Measurements from ENCODE around the gene GPC6. TPM values are rescaled to one million over a fixed set of nuclear protein-coding genes. Genes with fewer than 3 reads are reported as not detected.

The GPC6 gene
- polyA plus RNA-seq, 4 donors, result 0.22 to 45.0 (median 1.4) TPM

DNA sequence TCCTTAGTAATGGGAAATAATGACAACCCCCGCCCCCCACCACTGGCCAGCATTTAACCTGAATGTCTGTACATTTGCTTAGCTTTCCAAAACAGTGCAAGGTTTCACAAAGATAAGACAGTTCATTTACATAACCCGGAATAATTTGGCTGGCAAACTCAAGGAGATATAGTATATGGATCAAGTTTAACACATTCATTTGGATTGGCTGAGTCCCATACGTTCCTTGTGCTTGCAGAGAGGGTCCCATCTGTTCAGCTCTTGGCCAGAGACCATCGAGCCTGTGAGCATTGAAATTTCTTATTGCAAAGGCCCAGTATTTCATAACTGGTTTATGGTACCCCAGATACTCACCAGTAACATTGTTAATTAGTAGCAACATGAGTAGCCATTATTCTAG lies 116.5 kb downstream of the GPC6 start:
- Histone ChIP-seq H3K4me1 (ENCODE audit: control insufficient read depth in 3 of 3, insufficient read depth in 2 of 3, low read depth in 1 of 3, low read length in 2 of 3) (no peaks in the 10 kb centered on the region), H3K9me3 (ENCODE audit: control insufficient read depth in 2 of 2, insufficient read depth in 1 of 2, low read depth in 1 of 2, low read length in 1 of 2) (peaks cover 0 to 14% of the 10 kb centered on the region in 2 donors), H3K27me3 (ENCODE audit: control insufficient read depth in 3 of 3, insufficient read depth in 3 of 3, low read length in 3 of 3) (no peaks in the 10 kb centered on the region), H3K27ac (ENCODE audit: low read depth in 1 of 3, low read length in 2 of 3) (no peak overlapping the region), H3K36me3 (ENCODE audit: control insufficient read depth in 3 of 3, insufficient read depth in 2 of 3, low read depth in 1 of 3, low read length in 3 of 3) (no peaks in the 10 kb centered on the region), H3K4me3 (ENCODE audit: low read depth in 1 of 3, low read length in 3 of 3) (no peak overlapping the region)
- WGBS, 3 donors, result 62 to 75% (median 64%) methylated on average over 4 of the region's 4 CpGs
- DNase-seq (no peak), FAIRE-seq (no peak)

DNA sequence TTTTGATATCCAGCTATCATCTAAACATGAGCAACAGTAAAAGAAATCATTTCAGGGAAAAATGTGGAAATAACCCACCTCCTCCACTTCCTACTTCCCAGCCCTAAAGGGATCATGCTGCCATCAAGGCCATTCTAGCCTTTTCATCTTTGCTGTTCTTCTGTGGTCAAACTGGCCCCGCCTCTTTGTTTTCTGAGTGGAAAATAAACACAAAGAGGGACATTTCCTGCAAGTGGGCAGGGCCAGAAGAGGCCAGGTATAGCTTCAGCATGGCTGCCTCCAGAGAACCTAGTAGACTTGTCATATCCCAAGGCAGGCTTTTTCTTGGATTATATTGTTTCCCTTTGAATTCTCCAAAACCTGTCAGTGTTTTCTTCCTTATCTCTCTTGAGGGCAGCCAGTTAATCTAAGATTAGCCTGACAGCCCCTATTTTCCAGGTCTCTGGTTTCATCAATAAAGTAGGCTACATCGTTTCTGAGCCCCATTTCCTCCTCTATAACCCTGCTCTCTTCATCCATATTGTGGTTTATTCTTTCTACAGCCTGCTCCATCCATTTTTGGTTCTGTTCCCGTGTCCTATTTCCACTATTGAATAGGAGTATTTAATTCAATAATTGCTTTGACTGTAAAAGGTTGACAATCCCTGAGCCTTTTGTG lies 117.6 kb downstream of the GPC6 start:
- H3K27me3 ChIP-seq (ENCODE audit: control insufficient read depth in 3 of 3, insufficient read depth in 3 of 3, low read length in 3 of 3), result no peaks in the 10 kb centered on the region
- 36 to 71% (median 50%) methylated on average over 3 of the region's 3 CpGs for WGBS, 3 donors
- no peak overlapping the region for H3K4me3 ChIP-seq (ENCODE audit: low read depth in 1 of 3, low read length in 3 of 3)

DNA sequence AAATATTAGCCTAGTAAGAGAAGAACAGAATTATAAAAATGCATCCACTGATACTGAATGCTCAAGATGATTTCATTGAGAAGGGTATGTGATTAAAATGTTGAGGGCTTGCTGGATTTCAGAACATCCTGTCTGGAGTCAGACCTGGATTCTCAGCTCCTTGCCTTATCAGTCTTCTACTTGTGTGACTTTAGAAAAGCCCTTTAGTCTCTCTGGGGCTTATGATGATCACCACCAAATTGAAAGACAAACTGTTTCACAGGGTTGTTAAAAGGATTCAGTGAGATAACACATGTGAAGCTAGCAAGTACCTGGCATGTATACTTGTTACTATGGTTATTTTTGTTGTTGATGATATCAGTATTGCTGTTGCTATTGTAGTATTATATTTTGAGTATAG lies 118.4 kb downstream of the GPC6 start:
- no peak overlapping the region for H3K4me3 ChIP-seq (ENCODE audit: low read depth in 1 of 3, low read length in 3 of 3)
- FAIRE-seq, result no peak

More for the DNA sequence above, 117.6 kb downstream of the GPC6 start:
- DNase-seq (no peak), FAIRE-seq (no peak)
- H3K4me1 ChIP-seq (ENCODE audit: control insufficient read depth in 3 of 3, insufficient read depth in 2 of 3, low read depth in 1 of 3, low read length in 2 of 3), result no peaks in the 10 kb centered on the region
- no peak overlapping the region for H3K27ac ChIP-seq (ENCODE audit: low read depth in 1 of 3, low read length in 2 of 3)
- H3K36me3 ChIP-seq (ENCODE audit: control insufficient read depth in 3 of 3, insufficient read depth in 2 of 3, low read depth in 1 of 3, low read length in 3 of 3), result no peaks in the 10 kb centered on the region
- peaks cover 0 to 14% of the 10 kb centered on the region in 2 donors for H3K9me3 ChIP-seq (ENCODE audit: control insufficient read depth in 2 of 2, insufficient read depth in 1 of 2, low read depth in 1 of 2, low read length in 1 of 2)

DNA sequence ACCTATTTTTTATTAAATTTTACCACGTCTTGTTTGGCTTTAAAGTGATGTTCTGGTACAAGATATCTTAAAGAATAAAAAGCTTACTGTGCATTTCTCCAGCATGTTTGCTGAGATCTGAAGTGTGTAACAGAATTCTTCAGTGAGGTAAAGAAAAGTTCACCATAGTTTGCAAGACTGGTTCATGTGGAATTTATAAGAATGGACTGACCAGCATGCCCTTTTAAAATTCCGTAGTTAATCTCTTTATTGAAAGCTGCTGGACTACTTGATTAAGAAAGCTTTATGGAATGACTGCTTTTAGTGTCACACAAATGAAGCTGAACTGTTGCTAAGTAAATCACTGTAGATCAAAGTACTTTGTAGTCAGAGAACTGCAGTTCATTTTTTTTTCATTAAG lies 119.2 kb downstream of the GPC6 start:
- Histone ChIP-seq H3K4me3 (ENCODE audit: low read depth in 1 of 3, low read length in 3 of 3) (no peak overlapping the region), H3K27ac (ENCODE audit: low read depth in 1 of 3, low read length in 2 of 3) (no peak overlapping the region), H3K4me1 (ENCODE audit: control insufficient read depth in 3 of 3, insufficient read depth in 2 of 3, low read depth in 1 of 3, low read length in 2 of 3) (no peaks in the 10 kb centered on the region), H3K9me3 (ENCODE audit: control insufficient read depth in 2 of 2, insufficient read depth in 1 of 2, low read depth in 1 of 2, low read length in 1 of 2) (peaks cover 0 to 9% of the 10 kb centered on the region in 2 donors), H3K36me3 (ENCODE audit: control insufficient read depth in 3 of 3, insufficient read depth in 2 of 3, low read depth in 1 of 3, low read length in 3 of 3) (no peaks in the 10 kb centered on the region), H3K27me3 (ENCODE audit: control insufficient read depth in 3 of 3, insufficient read depth in 3 of 3, low read length in 3 of 3) (no peaks in the 10 kb centered on the region)
- FAIRE-seq, result no peak
- 42 to 63% (median 48%) methylated on average over 2 of the region's 2 CpGs for WGBS, 3 donors
- DNase-seq, result no peak

More for the DNA sequence above, 118.4 kb downstream of the GPC6 start:
- H3K36me3 ChIP-seq (ENCODE audit: control insufficient read depth in 3 of 3, insufficient read depth in 2 of 3, low read depth in 1 of 3, low read length in 3 of 3), result no peaks in the 10 kb centered on the region
- no peak overlapping the region for H3K27ac ChIP-seq (ENCODE audit: low read depth in 1 of 3, low read length in 2 of 3)
- peaks cover 0 to 14% of the 10 kb centered on the region in 2 donors for H3K9me3 ChIP-seq (ENCODE audit: control insufficient read depth in 2 of 2, insufficient read depth in 1 of 2, low read depth in 1 of 2, low read length in 1 of 2)
- no peaks in the 10 kb centered on the region for H3K27me3 ChIP-seq (ENCODE audit: control insufficient read depth in 3 of 3, insufficient read depth in 3 of 3, low read length in 3 of 3)
- no peak for DNase-seq
- no peaks in the 10 kb centered on the region for H3K4me1 ChIP-seq (ENCODE audit: control insufficient read depth in 3 of 3, insufficient read depth in 2 of 3, low read depth in 1 of 3, low read length in 2 of 3)

DNA sequence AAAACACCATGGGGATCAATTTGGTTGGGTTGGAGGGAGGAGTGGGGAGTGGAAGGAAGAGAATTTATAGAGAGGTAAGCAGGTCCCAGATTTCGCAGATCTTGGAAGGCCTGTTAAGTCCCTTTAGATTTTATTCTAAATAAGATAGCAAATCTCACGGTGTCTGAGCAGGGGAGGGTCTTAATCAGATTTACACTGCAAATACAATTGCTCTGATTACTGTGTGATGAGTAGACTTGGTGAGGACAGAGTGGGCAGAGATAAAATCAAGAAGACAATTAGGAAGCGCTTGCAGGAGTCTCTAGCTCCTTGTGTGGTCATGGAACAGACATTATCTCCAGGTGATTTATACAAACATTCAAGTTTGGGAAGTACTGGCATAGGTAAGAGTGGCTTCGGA lies 126.0 kb downstream of the GPC6 start:
- Histone ChIP-seq H3K9me3 (ENCODE audit: control insufficient read depth in 2 of 2, insufficient read depth in 1 of 2, low read depth in 1 of 2, low read length in 1 of 2) (peaks cover 0 to 3% of the 10 kb centered on the region in 2 donors), H3K36me3 (ENCODE audit: control insufficient read depth in 3 of 3, insufficient read depth in 2 of 3, low read depth in 1 of 3, low read length in 3 of 3) (no peaks in the 10 kb centered on the region), H3K4me1 (ENCODE audit: control insufficient read depth in 3 of 3, insufficient read depth in 2 of 3, low read depth in 1 of 3, low read length in 2 of 3) (peaks cover 0 to 8% (median 0%) of the 10 kb centered on the region in 3 donors), H3K27ac (ENCODE audit: low read depth in 1 of 3, low read length in 2 of 3) (no peak overlapping the region), H3K4me3 (ENCODE audit: low read depth in 1 of 3, low read length in 3 of 3) (no peak overlapping the region), H3K27me3 (ENCODE audit: control insufficient read depth in 3 of 3, insufficient read depth in 3 of 3, low read length in 3 of 3) (no peaks in the 10 kb centered on the region)
- FAIRE-seq (no peak), DNase-seq (no peak)
- WGBS, 3 donors, result 82 to 90% (median 86%) methylated on average over 4 of the region's 4 CpGs

DNA sequence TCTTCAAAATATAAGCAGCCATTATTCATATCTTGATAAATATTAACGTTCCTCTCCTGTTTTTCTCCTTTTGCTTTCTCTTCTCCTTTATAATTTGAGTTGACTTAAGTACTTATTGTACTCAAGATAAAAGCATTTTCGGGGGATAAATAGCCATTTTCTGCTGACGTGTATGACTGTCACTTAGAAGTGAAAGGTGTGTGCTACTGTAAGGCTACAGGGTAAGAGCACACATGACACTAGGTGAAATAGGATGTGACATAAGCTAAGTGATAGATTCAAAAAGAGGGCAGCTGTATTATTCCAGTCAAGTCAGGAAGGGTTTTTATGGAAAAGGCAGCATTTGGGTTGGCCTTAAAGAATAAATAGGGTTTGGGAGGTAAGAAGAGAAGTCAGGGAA lies 128.5 kb downstream of the GPC6 start:
- Histone ChIP-seq H3K4me3 (ENCODE audit: low read depth in 1 of 3, low read length in 3 of 3) (no peak overlapping the region), H3K27ac (ENCODE audit: low read depth in 1 of 3, low read length in 2 of 3) (no peak overlapping the region), H3K4me1 (ENCODE audit: control insufficient read depth in 3 of 3, insufficient read depth in 2 of 3, low read depth in 1 of 3, low read length in 2 of 3) (peaks cover 0 to 8% (median 0%) of the 10 kb centered on the region in 3 donors), H3K27me3 (ENCODE audit: control insufficient read depth in 3 of 3, insufficient read depth in 3 of 3, low read length in 3 of 3) (no peaks in the 10 kb centered on the region), H3K36me3 (ENCODE audit: control insufficient read depth in 3 of 3, insufficient read depth in 2 of 3, low read depth in 1 of 3, low read length in 3 of 3) (no peaks in the 10 kb centered on the region), H3K9me3 (ENCODE audit: control insufficient read depth in 2 of 2, insufficient read depth in 1 of 2, low read depth in 1 of 2, low read length in 1 of 2) (no peaks in the 10 kb centered on the region)
- DNase-seq (no peak), FAIRE-seq (no peak)
- 59 to 77% (median 76%) methylated on average over 3 of the region's 3 CpGs for WGBS, 3 donors

DNA sequence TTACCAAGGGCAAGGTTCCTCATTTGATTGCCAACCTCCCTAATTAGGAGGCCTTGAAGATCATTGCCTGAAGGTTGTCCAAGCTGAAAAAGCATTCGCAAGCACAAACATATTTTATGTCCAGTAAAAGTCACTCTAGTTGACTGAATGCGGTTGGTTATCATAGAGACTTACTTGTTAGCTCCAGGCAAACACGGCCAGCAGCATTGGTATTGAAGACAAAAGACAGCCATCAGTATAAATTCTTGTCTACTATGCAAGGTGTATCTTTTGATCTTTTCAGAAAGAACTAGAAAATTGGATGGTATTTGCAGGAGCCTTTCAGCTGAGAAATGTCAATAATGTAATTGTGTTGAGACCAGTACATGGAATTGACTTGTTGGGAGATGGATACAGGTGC lies 129.9 kb downstream of the GPC6 start:
- FAIRE-seq (no peak), DNase-seq (peak in 1 of 2 donors; percentile 67)
- 76 to 90% (median 77%) methylated on average over 3 of the region's 3 CpGs for WGBS, 3 donors
- H3K27ac ChIP-seq (ENCODE audit: low read depth in 1 of 3, low read length in 2 of 3), result peak overlapping the region in 1 of 3 donors; percentile 29
- H3K9me3 ChIP-seq (ENCODE audit: control insufficient read depth in 2 of 2, insufficient read depth in 1 of 2, low read depth in 1 of 2, low read length in 1 of 2), result no peaks in the 10 kb centered on the region
- no peaks in the 10 kb centered on the region for H3K36me3 ChIP-seq (ENCODE audit: control insufficient read depth in 3 of 3, insufficient read depth in 2 of 3, low read depth in 1 of 3, low read length in 3 of 3)
- H3K4me3 ChIP-seq (ENCODE audit: low read depth in 1 of 3, low read length in 3 of 3), result no peak overlapping the region
- peaks cover 0 to 8% (median 0%) of the 10 kb centered on the region in 3 donors for H3K4me1 ChIP-seq (ENCODE audit: control insufficient read depth in 3 of 3, insufficient read depth in 2 of 3, low read depth in 1 of 3, low read length in 2 of 3)
- H3K27me3 ChIP-seq (ENCODE audit: control insufficient read depth in 3 of 3, insufficient read depth in 3 of 3, low read length in 3 of 3), result no peaks in the 10 kb centered on the region

DNA sequence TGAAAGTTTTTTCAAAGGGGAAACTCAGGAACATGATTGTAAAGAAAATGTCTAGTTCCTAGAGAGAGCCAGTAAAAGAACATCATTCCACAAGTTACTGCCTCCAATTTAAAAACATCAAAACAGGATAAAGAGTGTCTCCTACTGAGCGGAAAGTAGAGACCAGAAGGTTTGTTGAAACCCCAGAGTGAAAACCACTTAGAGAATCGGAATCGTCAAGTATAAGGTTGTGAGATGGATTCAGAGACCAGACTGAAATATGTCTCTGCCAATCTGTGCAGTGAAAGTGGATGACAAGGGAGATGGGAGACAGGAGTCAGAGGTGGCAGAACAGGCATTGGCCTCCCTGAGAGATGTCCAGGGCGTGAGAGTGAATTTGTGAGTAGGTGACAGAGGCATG lies 133.4 kb downstream of the GPC6 start:
- no peak overlapping the region for H3K4me3 ChIP-seq (ENCODE audit: low read depth in 1 of 3, low read length in 3 of 3)
- no peak overlapping the region for H3K27ac ChIP-seq (ENCODE audit: low read depth in 1 of 3, low read length in 2 of 3)
- peaks cover 0 to 8% (median 0%) of the 10 kb centered on the region in 3 donors for H3K4me1 ChIP-seq (ENCODE audit: control insufficient read depth in 3 of 3, insufficient read depth in 2 of 3, low read depth in 1 of 3, low read length in 2 of 3)
- no peaks in the 10 kb centered on the region for H3K9me3 ChIP-seq (ENCODE audit: control insufficient read depth in 2 of 2, insufficient read depth in 1 of 2, low read depth in 1 of 2, low read length in 1 of 2)
- FAIRE-seq, result no peak
- no peak for DNase-seq
- H3K27me3 ChIP-seq (ENCODE audit: control insufficient read depth in 3 of 3, insufficient read depth in 3 of 3, low read length in 3 of 3), result no peaks in the 10 kb centered on the region
- H3K36me3 ChIP-seq (ENCODE audit: control insufficient read depth in 3 of 3, insufficient read depth in 2 of 3, low read depth in 1 of 3, low read length in 3 of 3), result no peaks in the 10 kb centered on the region
- 81 to 86% (median 86%) methylated on average over 4 of the region's 4 CpGs for WGBS, 3 donors

DNA sequence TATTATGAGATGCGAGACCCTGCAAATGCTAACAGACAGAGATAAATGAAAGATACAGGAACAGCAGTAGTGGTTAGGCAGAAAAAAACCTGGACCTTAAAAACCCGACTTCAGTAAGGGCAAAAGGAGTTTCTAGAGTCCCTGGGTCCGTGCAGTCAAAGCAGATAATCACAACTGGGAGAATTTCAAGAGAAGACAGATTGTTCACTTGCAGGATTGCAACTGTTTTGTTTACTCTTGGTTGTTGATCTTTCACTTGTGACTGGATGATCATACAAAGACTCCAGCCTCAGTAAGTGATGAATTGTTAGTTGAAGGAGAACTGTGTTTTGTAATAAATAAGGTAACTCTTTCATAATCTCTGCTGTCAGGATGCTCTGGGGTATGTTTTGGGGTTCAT lies 135.1 kb downstream of the GPC6 start:
- WGBS, 3 donors, result 19 to 35% (median 28%) methylated on average over 3 of the region's 3 CpGs
- no peak overlapping the region for H3K4me3 ChIP-seq (ENCODE audit: low read depth in 1 of 3, low read length in 3 of 3)
- H3K9me3 ChIP-seq (ENCODE audit: control insufficient read depth in 2 of 2, insufficient read depth in 1 of 2, low read depth in 1 of 2, low read length in 1 of 2), result no peaks in the 10 kb centered on the region
- DNase-seq, result no peak
- no peak overlapping the region for H3K27ac ChIP-seq (ENCODE audit: low read depth in 1 of 3, low read length in 2 of 3)
- no peak for FAIRE-seq
- no peaks in the 10 kb centered on the region for H3K4me1 ChIP-seq (ENCODE audit: control insufficient read depth in 3 of 3, insufficient read depth in 2 of 3, low read depth in 1 of 3, low read length in 2 of 3)
- no peaks in the 10 kb centered on the region for H3K36me3 ChIP-seq (ENCODE audit: control insufficient read depth in 3 of 3, insufficient read depth in 2 of 3, low read depth in 1 of 3, low read length in 3 of 3)
- no peaks in the 10 kb centered on the region for H3K27me3 ChIP-seq (ENCODE audit: control insufficient read depth in 3 of 3, insufficient read depth in 3 of 3, low read length in 3 of 3)

All from small intestine (tissue), 7 donors.